Activated T-helper 2 cell treated with anti-CD3 and anti-CD28 coated beads, Interferon-gamma antibody, Interleukin-2, Interleukin-4, amounts not matched to agents 10 μg/mL and 5 μg/mL and 100 μg/mL, durations not matched to agents 14 hours and 24 hours and 36 hours (primary cell): Measurements from ENCODE around the gene KLHDC2. TPM values are rescaled to one million over a fixed set of nuclear protein-coding genes. Genes with fewer than 3 reads are reported as not detected.
"Not testable (repeated sequence)": the region's sequence is repeated elsewhere in the genome, so short reads cannot be mapped to it uniquely, and the experiment has no call there.

Experiments used
- DNase-seq: peaks from one replicate; pipeline ENCODE4 v3.0.0; 2021; ENCODE audit warnings: low spot score
- H3K27ac Mint-ChIP-seq: one replicate; pipeline ENCODE4 v1.8.0; 2021; ENCODE audit warnings: mixed read lengths
- H3K27me3 Mint-ChIP-seq: one replicate; pipeline ENCODE4 v1.8.0; 2021; ENCODE audit warnings: low read depth, mixed read lengths
- H3K36me3 Mint-ChIP-seq: one replicate; pipeline ENCODE4 v1.8.0; 2021; ENCODE audit warnings: low read depth, mixed read lengths
- H3K4me1 Mint-ChIP-seq: one replicate; pipeline ENCODE4 v1.8.0; 2021; ENCODE audit warnings: low read depth, mixed read lengths
- H3K4me3 Mint-ChIP-seq: one replicate; pipeline ENCODE4 v1.8.0; 2021; ENCODE audit warnings: low read depth, mild to moderate bottlenecking, moderate library complexity, mixed read lengths
- H3K9me3 Mint-ChIP-seq: one replicate; pipeline ENCODE4 v1.8.0; 2021; ENCODE audit warnings: mixed read lengths
- intact Hi-C: fragments of 100-400 bp; cut with micrococcal nuclease; formaldehyde crosslinking; loops from one replicate; pipeline ENCODE4 v1.15.1; 2023
- total RNA-seq: library from RNA; stranded (reverse); gene quantifications from 2 replicates; pipeline ENCODE4 v1.2.3, GENCODE V29; 2022

Gene KLHDC2
- total RNA-seq, 1 donor from 2014 or later, result 31.6 TPM

DNA sequence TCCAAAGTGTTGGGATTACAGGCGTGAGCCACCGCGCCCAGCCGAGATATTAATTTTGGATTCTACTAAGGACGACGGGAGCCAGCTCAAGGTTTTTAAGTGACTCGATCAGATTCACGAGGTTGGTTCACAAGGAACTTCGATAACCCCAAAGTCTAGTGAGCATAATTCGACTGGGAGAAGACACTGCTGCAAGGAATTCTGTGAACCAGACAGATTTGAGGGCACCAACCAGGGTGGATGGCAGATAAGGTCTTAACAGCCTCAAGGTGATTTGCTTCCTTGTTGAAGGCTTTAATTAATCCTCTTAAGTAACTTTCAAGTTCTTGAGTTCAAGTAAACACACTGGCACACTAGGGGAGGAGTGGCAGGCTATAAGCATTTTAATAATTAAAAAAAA is 1.1 kb upstream of the KLHDC2 start:
- no peaks in the 10 kb centered on the region for H3K27me3 Mint-ChIP-seq
- H3K4me3 Mint-ChIP-seq, result peak overlapping the region; percentile 96
- DNase-seq, result no peak
- intact Hi-C loops, result loop anchor here (1.0 to 5.0 kb wide), 2 partner anchors 74 to 465 kb away; partner anchors contain the start of genes KLHDC1 and SOS2
- peaks cover 31% of the 10 kb centered on the region for H3K4me1 Mint-ChIP-seq
- H3K27ac Mint-ChIP-seq, result peak overlapping the region; percentile 100
- H3K9me3 Mint-ChIP-seq, result no peaks in the 10 kb centered on the region
- peaks cover 9% of the 10 kb centered on the region for H3K36me3 Mint-ChIP-seq

DNA sequence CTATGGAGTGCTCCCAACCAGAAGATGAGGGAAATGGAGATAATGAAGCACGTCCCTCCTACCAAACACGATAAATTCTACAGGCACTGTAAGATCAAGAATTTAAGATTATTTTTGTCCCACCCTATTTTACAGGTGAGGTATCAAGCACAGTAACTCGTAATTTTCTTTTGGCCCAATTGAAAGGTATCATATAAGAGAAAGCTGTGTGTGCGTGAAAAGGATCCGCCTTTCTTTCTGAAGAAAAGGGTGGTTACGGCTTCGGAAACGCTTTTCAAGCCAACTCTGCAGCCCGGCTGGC is 733 bp upstream of the KLHDC2 start:
- intact Hi-C loops, result loop anchor here (1.0 to 5.0 kb wide), 2 partner anchors 74 to 465 kb away; partner anchors contain the start of genes KLHDC1 and SOS2
- Mint-ChIP-seq H3K9me3 (no peaks in the 10 kb centered on the region), H3K27me3 (no peaks in the 10 kb centered on the region)

DNA sequence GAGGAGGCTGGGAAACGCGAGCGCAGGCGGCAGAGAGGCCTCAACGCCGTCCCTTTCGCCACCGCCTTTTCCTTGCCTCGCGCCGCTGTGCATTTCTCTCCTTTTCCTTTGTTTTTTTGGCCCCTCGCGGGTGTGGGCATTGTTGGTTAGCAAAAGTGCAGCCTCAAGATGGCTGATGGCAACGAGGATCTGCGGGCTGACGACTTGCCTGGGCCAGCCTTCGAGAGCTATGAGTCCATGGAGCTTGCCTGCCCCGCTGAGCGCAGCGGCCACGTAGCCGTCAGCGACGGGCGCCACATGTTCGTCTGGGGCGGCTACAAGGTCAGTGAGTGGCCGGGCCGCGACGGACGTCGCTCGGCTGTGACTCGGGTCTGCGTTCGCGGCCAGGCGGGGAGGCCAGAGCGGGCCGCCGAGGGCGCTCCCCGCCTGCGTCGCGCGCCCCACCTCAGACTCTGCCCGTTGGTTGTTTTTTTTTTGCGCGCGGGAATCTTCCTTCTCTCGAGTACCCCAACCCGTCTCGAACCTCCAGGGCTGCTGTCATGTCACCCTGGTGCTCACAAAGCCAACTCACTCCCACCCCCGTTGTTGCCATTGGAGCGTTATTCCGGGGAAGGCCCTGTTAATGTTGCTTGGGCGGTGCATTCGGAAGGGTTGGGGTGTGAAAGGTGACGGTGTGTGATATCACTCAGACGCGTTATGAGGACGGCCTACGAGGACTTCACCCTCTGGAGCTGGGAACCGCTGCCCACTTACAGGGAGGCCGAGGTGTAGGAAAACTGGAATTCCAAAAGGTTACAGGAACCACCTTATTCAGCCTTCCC is 558 bp downstream of the KLHDC2 start:
- no peaks in the 10 kb centered on the region for H3K27me3 Mint-ChIP-seq

More for the DNA sequence above, 733 bp upstream of the KLHDC2 start:
- Mint-ChIP-seq H3K4me1 (peaks cover 31% of the 10 kb centered on the region), H3K4me3 (peak overlapping the region; percentile 96), H3K27ac (peak overlapping the region; percentile 100), H3K36me3 (peaks cover 10% of the 10 kb centered on the region)
- no peak for DNase-seq

DNA sequence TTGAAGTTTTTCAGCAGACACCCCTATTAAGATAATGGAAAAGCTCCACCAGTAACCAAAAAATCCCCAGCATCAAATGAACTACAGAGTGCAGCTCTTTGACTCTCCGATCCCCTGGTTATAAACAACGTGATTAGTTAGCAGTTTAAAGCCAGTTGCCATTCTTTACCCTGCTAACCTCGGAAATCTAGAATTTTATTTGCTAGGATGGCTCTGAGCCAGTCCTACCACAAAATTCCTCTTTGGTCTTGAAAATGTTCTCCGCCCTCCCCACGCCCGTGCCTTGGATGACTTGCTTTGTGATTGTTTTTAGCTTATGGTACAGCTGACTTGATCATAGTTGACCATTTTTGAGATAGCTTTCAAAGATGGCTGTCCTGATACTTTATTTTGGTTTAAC is 1.2 kb downstream of the KLHDC2 start:
- no peak for DNase-seq
- Mint-ChIP-seq H3K9me3 (no peaks in the 10 kb centered on the region), H3K4me1 (peaks cover 29% of the 10 kb centered on the region), H3K27ac (peak overlapping the region; percentile 100), H3K36me3 (peaks cover 15% of the 10 kb centered on the region), H3K4me3 (peak overlapping the region; percentile 96), H3K27me3 (no peaks in the 10 kb centered on the region)
- intact Hi-C loops, result loop anchor here (2.0 to 5.0 kb wide), 3 partner anchors 182 to 463 kb away; partner anchors contain the start of genes RPS29, SOS2 and VCPKMT

More for the DNA sequence above, 558 bp downstream of the KLHDC2 start:
- H3K27ac Mint-ChIP-seq, result peak overlapping the region; percentile 100
- peak; percentile 68 for DNase-seq
- H3K9me3 Mint-ChIP-seq, result no peaks in the 10 kb centered on the region
- peaks cover 11% of the 10 kb centered on the region for H3K36me3 Mint-ChIP-seq
- intact Hi-C loops, result loop anchor here (1.0 to 5.0 kb wide), 5 partner anchors 134 to 464 kb away; partner anchors contain the start of genes RPS29, SOS2 and VCPKMT
- H3K4me1 Mint-ChIP-seq, result peaks cover 31% of the 10 kb centered on the region
- peak overlapping the region; percentile 96 for H3K4me3 Mint-ChIP-seq

DNA sequence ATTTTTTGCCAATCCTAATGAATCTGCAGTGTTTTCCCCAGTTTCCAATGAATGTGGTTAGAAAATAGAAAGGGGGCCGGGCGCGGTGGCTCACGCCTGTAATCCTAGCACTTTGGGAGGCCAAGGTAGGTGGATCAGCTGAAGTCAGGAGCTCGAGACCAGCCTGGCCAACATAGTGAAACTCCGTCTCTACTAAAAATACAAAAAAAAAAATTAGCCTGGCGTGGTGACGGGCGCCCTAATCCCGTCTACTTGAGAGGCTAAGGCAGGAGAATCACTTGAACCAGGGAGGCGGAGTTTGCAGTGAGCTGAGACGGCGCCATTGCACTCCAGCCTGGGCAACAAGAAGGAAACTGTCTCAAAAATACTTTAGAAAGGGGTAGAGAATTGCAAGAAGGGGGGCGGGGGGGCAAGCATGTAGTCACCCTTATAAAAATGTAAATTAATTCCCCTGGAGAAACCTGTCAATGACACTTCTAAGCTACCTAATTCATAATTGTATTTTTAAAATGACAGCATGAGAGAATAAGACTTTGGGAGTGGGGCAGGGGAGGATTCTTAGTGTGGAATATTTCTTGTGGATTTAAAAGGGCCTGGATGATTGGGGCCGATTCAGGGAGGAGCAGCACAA is 1.7 kb downstream of the KLHDC2 start:
- intact Hi-C loops, result loop anchor here (2.0 to 5.0 kb wide), 3 partner anchors 183 to 463 kb away; partner anchors contain the start of genes RPS29, SOS2 and VCPKMT
- Mint-ChIP-seq H3K27ac (peak overlapping the region; percentile 100), H3K9me3 (no peaks in the 10 kb centered on the region)

DNA sequence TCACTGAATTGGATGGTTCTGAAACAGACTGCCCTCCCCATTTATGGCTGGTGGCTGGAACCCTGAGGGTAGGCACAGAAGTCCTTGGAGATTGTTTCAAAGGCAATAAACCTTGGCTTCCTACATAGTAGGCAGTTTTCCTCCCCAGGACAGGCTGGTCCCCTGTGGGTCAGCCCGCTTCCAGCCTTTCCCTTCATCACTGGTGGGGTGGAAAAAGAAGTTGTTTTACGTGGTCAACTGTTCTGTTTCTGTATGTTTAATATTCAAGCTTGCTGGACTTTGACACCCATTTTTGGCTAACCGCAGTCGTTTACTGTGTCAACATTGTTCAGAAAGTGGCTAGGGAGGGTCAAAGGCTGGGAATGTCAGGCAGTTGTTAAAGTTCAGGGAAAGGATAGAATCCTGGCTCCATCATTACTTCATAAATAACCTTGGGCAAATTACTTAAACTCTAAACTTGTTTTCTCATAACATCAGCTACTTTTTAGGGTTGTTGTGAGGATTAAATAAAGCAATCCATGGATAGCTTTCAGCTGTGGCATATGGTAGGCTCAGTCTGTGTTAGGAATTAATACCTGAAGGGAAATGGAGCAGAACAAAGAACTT is 2.4 kb downstream of the KLHDC2 start:
- H3K27me3 Mint-ChIP-seq, result no peaks in the 10 kb centered on the region
- H3K4me1 Mint-ChIP-seq, result peaks cover 29% of the 10 kb centered on the region
- no peak for DNase-seq
- H3K36me3 Mint-ChIP-seq, result peaks cover 25% of the 10 kb centered on the region
- H3K27ac Mint-ChIP-seq, result peak overlapping the region; percentile 26
- no peaks in the 10 kb centered on the region for H3K9me3 Mint-ChIP-seq
- peak overlapping the region; percentile 21 for H3K4me3 Mint-ChIP-seq
- intact Hi-C loops, result no loop called here

More for the DNA sequence above, 1.7 kb downstream of the KLHDC2 start:
- Mint-ChIP-seq H3K4me1 (peaks cover 29% of the 10 kb centered on the region), H3K27me3 (no peaks in the 10 kb centered on the region), H3K36me3 (peaks cover 19% of the 10 kb centered on the region), H3K4me3 (peak overlapping the region; percentile 96)
- DNase-seq, result no peak

DNA sequence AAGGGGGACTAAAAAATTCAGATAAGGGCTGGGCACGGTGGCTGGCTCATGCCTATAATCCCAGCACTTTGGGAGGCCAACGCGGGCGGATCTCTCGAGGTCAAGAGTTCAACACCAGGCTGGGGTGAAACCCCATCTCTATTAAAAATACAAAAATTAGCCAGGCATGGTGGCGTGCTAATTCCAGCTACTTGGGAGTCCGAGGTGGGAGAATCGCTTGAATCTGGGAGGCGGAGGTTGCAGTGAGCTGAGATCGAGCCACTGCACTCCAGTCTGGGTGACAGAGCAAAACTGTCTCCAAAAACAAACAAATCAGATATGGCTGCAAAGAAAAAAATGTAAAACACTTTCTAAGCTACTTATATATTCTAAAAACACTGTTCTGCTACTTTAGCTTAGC is 3.7 kb downstream of the KLHDC2 start:
- H3K4me1 Mint-ChIP-seq, result peaks cover 28% of the 10 kb centered on the region
- H3K27ac Mint-ChIP-seq, intact Hi-C loops, H3K4me3 Mint-ChIP-seq, DNase-seq, H3K27me3 Mint-ChIP-seq, H3K9me3 Mint-ChIP-seq: not testable (repeated sequence)
- H3K36me3 Mint-ChIP-seq, result peaks cover 32% of the 10 kb centered on the region

DNA sequence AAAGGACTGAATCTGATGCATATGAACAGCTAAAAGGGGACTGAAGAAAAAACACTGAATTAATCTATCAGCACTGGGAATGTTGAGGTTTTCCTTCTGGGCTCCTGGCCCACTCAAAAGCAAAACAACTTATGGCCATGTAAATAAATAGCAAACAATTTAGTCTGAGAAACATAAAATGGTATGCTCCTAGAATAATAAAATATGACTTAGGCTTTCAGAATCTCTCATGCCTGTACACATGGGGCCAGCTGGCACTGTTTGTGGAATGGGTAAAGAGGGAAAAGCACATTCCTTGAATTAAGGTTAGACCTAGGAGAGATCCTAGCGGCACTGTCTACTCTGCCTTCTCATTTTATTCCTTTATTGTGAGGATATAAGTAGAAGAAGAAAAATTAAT is 6.2 kb downstream of the KLHDC2 start:
- peaks cover 52% of the 10 kb centered on the region for H3K36me3 Mint-ChIP-seq
- peaks cover 18% of the 10 kb centered on the region for H3K4me1 Mint-ChIP-seq
- no peak for DNase-seq
- H3K27ac Mint-ChIP-seq, result no peak overlapping the region
- no peaks in the 10 kb centered on the region for H3K9me3 Mint-ChIP-seq
- H3K27me3 Mint-ChIP-seq, result no peaks in the 10 kb centered on the region
- H3K4me3 Mint-ChIP-seq, result no peak overlapping the region
- intact Hi-C loops, result no loop called here

DNA sequence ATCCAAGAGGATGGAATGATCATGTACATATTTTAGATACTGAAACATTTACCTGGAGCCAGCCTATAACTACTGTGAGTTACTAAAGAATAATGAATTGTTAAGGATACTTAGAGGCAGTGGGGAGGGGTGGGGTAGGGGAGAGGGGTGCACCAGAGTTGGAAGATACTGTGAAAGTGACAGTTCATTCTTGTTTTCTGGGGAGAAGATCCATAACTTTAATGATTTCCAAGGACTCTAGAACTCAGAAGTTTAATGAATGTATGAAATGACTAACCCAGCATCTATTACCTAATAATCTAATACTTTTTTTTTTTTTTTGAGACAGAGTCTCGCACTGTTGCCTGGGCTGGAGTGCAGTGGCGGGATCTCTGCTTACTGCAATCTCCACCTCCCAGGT is 10.5 kb downstream of the KLHDC2 start:
- peaks cover 76% of the 10 kb centered on the region for H3K36me3 Mint-ChIP-seq
- intact Hi-C loops, result no loop called here
- no peak overlapping the region for H3K4me3 Mint-ChIP-seq
- no peaks in the 10 kb centered on the region for H3K27me3 Mint-ChIP-seq
- H3K9me3 Mint-ChIP-seq, result no peaks in the 10 kb centered on the region
- H3K4me1 Mint-ChIP-seq, result no peaks in the 10 kb centered on the region
- no peak for DNase-seq
- H3K27ac Mint-ChIP-seq, result no peak overlapping the region

DNA sequence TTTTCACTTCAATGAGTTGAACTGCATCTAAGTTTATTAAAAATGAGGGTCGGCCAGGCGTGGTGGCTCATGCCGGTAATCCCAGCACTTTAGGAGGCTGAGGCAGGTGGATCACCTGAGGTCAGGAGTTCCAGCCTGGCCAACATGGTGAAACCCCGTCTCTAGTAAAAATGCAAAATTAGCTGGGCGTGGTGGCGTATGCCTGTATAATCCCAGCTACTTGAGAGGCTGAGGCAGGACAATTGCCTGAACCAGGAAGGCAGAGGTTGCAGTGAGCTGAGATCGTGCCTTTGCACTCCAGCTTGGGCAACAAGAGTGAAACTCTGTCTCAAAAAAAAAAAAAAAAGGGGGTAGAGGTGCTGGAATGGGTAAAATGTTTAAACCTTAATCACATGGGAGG is 13.1 kb downstream of the KLHDC2 start:
- not testable (repeated sequence) for DNase-seq, H3K4me1 Mint-ChIP-seq, H3K9me3 Mint-ChIP-seq, H3K4me3 Mint-ChIP-seq, H3K27me3 Mint-ChIP-seq, H3K27ac Mint-ChIP-seq
- H3K36me3 Mint-ChIP-seq, result peaks cover 77% of the 10 kb centered on the region
- intact Hi-C loops, result loop anchor here (10.0 kb wide), 1 partner anchor 54 kb away; no protein-coding TSS in a partner anchor

DNA sequence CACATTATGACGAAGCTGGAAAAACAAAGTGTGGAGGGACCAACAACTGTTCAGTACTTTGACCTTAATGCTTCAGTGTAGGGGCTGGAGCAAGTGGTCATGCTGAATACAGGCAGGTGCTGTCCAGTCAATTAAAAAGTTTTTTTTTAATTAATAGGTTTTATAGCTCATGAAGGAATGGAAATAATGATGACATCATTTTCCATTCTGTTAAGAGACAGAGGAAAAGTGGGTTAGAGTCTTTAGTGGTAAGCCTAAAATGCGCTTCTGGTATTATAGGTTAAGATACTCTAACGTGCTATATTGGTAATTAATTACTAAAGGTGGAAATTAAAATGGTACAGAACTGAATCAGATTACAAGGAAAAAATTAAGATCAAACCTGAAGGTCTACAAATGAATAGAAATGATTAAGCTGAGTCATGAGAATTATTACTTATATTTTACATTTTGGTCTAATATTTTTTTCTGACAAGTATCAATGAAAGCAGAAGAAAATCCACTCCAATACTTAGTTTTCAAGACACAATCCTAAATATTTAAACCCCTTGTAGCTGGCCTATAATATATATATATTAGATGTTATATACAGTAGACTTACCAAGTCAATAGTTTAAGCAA is 15.6 kb downstream of the KLHDC2 start:
- Mint-ChIP-seq H3K36me3 (peaks cover 81% of the 10 kb centered on the region), H3K27me3 (no peaks in the 10 kb centered on the region), H3K27ac (no peak overlapping the region), H3K4me3 (no peak overlapping the region), H3K9me3 (no peaks in the 10 kb centered on the region), H3K4me1 (no peaks in the 10 kb centered on the region)
- intact Hi-C loops, result loop anchor here (10.0 kb wide), 1 partner anchor 51 kb away; no protein-coding TSS in a partner anchor
- no peak for DNase-seq

DNA sequence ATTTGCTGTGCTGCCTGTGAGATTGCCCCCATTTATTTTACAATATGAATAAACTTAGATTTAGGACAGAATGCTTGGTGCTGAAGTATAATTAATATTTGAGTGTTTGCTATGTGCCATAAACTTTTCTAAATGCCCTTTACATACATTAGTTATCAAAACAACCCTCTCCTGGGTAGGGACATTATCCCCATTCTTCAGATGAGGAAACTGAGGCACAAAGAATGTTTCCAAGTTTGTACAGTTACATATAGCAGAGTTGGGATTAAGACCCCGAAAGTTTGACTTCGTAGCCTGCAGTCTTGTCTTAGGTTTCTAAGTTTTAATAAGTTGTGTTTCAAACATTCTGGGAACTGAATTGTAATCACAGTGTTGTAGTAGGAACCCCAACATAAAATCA is 18.4 kb downstream of the KLHDC2 start:
- no peak for DNase-seq
- Mint-ChIP-seq H3K9me3 (no peaks in the 10 kb centered on the region), H3K4me3 (no peak overlapping the region), H3K27ac (no peak overlapping the region), H3K27me3 (no peaks in the 10 kb centered on the region), H3K4me1 (peaks cover 3% of the 10 kb centered on the region), H3K36me3 (peaks cover 81% of the 10 kb centered on the region)
- intact Hi-C loops, result loop anchor here (10.0 kb wide), 1 partner anchor 48 kb away; no protein-coding TSS in a partner anchor
